ENCODE results near the gene SLC11A1. TPM values are rescaled to one million over a fixed set of nuclear protein-coding genes. Genes with fewer than 3 reads are reported as not detected.

Gene SLC11A1
- total RNA-seq, 1 experiment from 2014 or later: 0.44 TPM

GRCh38 chr2:218429911-218430692 is 48.0 kb downstream of the SLC11A1 start:
- Histone ChIP-seq H3K27ac (no peak overlapping the region), H3K79me2 (ENCODE audit: low read depth) (no peaks in the 10 kb centered on the region), H3K9me3 (ENCODE audit: insufficient read depth, low read depth) (no peaks in the 10 kb centered on the region), H3F3A (ENCODE audit: insufficient read depth, low read depth) (no peaks in the 10 kb centered on the region), H3K36me3 (ENCODE audit: low read depth) (no peaks in the 10 kb centered on the region), H3K4me2 (no peak overlapping the region), H3K4me3 (no peak overlapping the region), H3K9me2 (ENCODE audit: insufficient read depth) (no peaks in the 10 kb centered on the region), H3K4me1 (replicated peaks; ENCODE audit: insufficient read depth) (no peaks in the 10 kb centered on the region), H3K27me3 (ENCODE audit: insufficient read depth, low read depth) (0 out of 2 replicates have a peak, but pooled peaks cover 5% of the 10 kb centered on the region), H2AFZ (no peak overlapping the region), H4K20me1 (ENCODE audit: insufficient read depth) (no peaks in the 10 kb centered on the region)
- intact Hi-C loops (cut with micrococcal nuclease; ENCODE audit: unreplicated experiment): no loop called here
- DNase-seq: no peak
- no TSS peak for BruUV-seq (replicated peaks)
- CTCF ChIA-PET: no interaction called here
- TF ChIP-seq EZH2 (IDR thresholded peaks at IDR 0.05; ENCODE audit: low read depth) (no peak), CTCF (conservative IDR thresholded peaks at IDR 0.05) (no peak)
- POLR2A ChIA-PET (ENCODE audit: unreplicated experiment): no interaction called here

GRCh38 chr2:218430721-218431120 is 48.6 kb downstream of the SLC11A1 start:
- H3F3A ChIP-seq (ENCODE audit: insufficient read depth, low read depth): no peaks in the 10 kb centered on the region
- no peak for DNase-seq
- no peak for TF ChIP-seq CTCF (conservative IDR thresholded peaks at IDR 0.05)
- no peak for TF ChIP-seq EZH2 (IDR thresholded peaks at IDR 0.05; ENCODE audit: low read depth)
- BruUV-seq (replicated peaks): no TSS peak
- no peaks in the 10 kb centered on the region for H3K9me3 ChIP-seq (ENCODE audit: insufficient read depth, low read depth)
- intact Hi-C loops (cut with micrococcal nuclease; ENCODE audit: unreplicated experiment): no loop called here
- H3K79me2 ChIP-seq (ENCODE audit: low read depth): no peaks in the 10 kb centered on the region
- H3K4me1 ChIP-seq (replicated peaks; ENCODE audit: insufficient read depth): no peaks in the 10 kb centered on the region
- no peaks in the 10 kb centered on the region for H4K20me1 ChIP-seq (ENCODE audit: insufficient read depth)
- H2AFZ ChIP-seq: no peak overlapping the region
- H3K4me3 ChIP-seq: no peak overlapping the region
- no peak overlapping the region for H3K27ac ChIP-seq
- H3K9me2 ChIP-seq (ENCODE audit: insufficient read depth): no peaks in the 10 kb centered on the region
- ChIA-PET CTCF (interaction anchor here (0.6 kb wide), 1 partner anchor 212 kb away, joined by 5 read pairs; no protein-coding TSS in a partner anchor), POLR2A (ENCODE audit: unreplicated experiment) (no interaction called here)
- H3K4me2 ChIP-seq: no peak overlapping the region
- no peaks in the 10 kb centered on the region for H3K36me3 ChIP-seq (ENCODE audit: low read depth)
- 0 out of 2 replicates have a peak, but pooled peaks cover 5% of the 10 kb centered on the region for H3K27me3 ChIP-seq (ENCODE audit: insufficient read depth, low read depth)

- no peaks in the 10 kb centered on the region for H3K36me3 ChIP-seq (ENCODE audit: low read depth)
- POLR2A ChIA-PET (ENCODE audit: unreplicated experiment): no interaction called here
- no peaks in the 10 kb centered on the region for H3K4me1 ChIP-seq (replicated peaks; ENCODE audit: insufficient read depth)
- no peaks in the 10 kb centered on the region for H3K9me3 ChIP-seq (ENCODE audit: insufficient read depth, low read depth)
- TF ChIP-seq EZH2 (IDR thresholded peaks at IDR 0.05; ENCODE audit: low read depth): no peak
- no peak for TF ChIP-seq CTCF (conservative IDR thresholded peaks at IDR 0.05)
- 0 out of 2 replicates have a peak, but pooled peaks cover 5% of the 10 kb centered on the region for H3K27me3 ChIP-seq (ENCODE audit: insufficient read depth, low read depth)
- H2AFZ ChIP-seq: no peak overlapping the region
- H3F3A ChIP-seq (ENCODE audit: insufficient read depth, low read depth): no peaks in the 10 kb centered on the region
- no peak for DNase-seq
- CTCF ChIA-PET: interaction anchor here (0.6 kb wide), 2 partner anchors 28 to 438 kb away, joined by 11 to 12 read pairs; no protein-coding TSS in a partner anchor
- intact Hi-C loops (cut with micrococcal nuclease; ENCODE audit: unreplicated experiment): no loop called here
- H3K4me2 ChIP-seq: no peak overlapping the region
- no peaks in the 10 kb centered on the region for H4K20me1 ChIP-seq (ENCODE audit: insufficient read depth)
- H3K27ac ChIP-seq: no peak overlapping the region
- no peaks in the 10 kb centered on the region for H3K79me2 ChIP-seq (ENCODE audit: low read depth)
- no peak overlapping the region for H3K4me3 ChIP-seq
- BruUV-seq (replicated peaks): no TSS peak
- no peaks in the 10 kb centered on the region for H3K9me2 ChIP-seq (ENCODE audit: insufficient read depth)
These were observed 49.8 kb downstream of the SLC11A1 start for GRCh38 chr2:218431878-218432277.
